EL (cell line): ENCODE measurements around the gene ZNF410.
"Not testable (repeated sequence)": the region's sequence is repeated elsewhere in the genome, so short reads cannot be mapped to it uniquely, and the experiment has no call there.

Experiments used
- DNase-seq: peaks from one replicate; pipeline ENCODE4 v3.0.0-alpha.2; 2016

ZNF410 gene, protein sequence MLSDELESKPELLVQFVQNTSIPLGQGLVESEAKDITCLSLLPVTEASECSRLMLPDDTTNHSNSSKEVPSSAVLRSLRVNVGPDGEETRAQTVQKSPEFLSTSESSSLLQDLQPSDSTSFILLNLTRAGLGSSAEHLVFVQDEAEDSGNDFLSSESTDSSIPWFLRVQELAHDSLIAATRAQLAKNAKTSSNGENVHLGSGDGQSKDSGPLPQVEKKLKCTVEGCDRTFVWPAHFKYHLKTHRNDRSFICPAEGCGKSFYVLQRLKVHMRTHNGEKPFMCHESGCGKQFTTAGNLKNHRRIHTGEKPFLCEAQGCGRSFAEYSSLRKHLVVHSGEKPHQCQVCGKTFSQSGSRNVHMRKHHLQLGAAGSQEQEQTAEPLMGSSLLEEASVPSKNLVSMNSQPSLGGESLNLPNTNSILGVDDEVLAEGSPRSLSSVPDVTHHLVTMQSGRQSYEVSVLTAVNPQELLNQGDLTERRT

DNA sequence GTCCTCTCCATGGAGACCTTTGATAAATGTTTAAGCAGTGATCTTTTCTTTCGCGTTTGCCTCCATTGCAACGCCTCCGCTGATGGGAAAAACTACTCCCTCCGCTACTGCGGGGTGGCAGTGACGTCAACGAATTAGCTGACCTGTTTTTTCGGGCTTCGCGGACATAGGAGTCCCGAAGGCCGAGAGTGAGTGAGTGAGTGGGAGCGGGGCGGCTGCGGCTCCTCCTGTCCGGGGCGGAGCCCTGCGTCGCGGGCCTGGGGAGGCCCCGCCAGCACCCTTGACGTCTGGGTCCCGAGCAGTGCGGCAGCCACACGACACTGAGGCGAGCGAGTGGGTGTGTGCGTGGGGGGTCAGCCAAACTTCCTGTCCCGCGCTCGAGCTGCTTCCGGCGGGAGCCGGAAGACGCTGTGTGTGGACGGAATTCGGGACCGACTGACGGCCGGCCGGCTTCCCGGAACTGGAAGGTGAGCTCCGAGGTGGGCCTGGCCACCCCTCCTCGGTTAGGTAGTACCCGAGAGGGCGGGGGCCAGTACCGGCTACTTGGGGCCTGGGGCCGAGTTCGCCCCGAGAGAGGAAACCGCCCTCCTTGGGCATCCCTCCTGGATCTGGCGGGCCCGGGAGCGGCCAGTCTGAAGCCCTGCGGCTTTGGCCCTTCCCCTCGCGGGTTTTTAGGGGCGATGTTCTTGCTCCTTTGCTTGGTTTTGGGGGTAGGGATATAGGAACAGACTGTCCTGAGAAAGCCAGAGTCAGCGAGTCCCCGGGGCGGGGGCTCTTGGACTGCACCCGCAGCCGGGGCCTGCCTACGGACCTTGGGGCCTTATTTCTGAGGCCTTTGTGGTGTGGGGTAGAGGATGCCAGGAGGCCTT lies at the start of gene ZNF410:
TSS of gene ZNF410 (plus strand) at position 411 of the 869 bp plus-strand sequence. CDS start 5,317 bp downstream, outside the sequence.
- peak; percentile 99 for DNase-seq

DNA sequence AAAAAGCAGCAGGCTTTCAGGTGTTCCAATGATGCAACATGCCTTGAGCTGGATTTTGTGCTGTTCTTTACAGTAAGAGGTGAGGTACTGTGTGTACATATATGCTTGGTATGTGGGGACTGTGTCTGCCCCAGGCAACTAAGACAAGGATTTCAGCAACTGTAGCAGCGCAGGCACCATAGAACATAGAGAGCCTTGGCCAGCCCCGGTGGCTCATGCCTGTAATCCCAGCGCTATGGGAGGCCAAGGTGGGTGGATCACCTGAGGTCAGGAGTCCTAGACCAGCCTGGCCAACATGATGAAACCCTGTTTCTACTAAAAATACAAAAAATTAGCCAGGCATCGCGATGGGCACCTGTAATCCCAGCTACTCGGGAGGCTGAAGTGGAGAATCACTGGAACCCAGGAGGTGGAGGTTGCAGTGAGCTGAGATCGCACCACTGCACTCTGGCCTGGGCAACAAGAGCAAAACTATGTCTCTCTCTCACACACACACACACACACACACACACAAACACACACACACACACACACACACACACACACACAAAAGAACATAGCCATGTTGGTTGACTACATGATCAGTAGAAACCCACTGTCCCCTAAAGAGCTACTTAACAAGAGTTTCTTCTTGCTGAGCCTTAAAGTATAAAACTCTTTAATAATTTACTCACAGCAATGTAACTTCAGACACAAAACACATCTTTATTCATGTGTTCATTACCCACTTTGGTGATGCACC lies 48.2 kb upstream of the ZNF410 start:
- DNase-seq, result not testable (repeated sequence)

DNA sequence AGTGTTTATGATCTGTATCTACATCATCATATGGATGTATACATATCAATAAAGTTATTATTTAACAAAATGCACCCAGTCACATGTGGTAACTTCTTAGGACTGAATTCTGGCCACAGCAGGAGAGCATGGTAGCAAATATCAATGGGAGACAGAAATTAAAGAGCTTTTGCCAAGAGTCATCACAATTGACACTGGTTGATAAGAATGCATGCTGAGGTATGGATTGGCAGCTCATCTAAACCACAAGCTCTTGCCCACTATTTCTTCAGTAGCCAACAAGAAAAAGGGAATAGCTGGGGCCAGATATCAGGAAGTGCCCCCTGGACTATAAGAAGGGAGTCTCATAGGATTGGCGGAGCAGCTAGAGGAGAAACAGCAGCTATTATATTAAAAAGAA lies 44.5 kb upstream of the ZNF410 start:
- no peak for DNase-seq

DNA sequence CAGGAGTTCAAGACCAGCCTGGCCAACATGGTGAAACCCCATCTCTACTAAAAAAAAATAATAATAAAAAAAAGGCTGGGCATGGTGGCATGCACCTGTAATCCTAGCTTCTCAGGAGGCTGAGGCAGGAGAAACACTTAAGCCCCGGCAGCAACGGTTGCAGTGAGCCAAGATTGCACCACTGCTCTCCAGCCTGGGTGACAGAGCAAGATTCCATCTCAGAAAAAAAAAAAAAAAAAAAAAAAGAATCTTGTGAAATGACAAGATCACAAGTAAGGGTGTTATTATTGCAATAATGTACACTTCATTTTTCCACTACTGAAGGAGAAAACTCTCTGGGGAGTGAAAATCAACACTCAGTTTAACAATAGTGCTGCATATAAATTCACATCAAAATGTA lies 43.8 kb upstream of the ZNF410 start:
- no peak for DNase-seq

DNA sequence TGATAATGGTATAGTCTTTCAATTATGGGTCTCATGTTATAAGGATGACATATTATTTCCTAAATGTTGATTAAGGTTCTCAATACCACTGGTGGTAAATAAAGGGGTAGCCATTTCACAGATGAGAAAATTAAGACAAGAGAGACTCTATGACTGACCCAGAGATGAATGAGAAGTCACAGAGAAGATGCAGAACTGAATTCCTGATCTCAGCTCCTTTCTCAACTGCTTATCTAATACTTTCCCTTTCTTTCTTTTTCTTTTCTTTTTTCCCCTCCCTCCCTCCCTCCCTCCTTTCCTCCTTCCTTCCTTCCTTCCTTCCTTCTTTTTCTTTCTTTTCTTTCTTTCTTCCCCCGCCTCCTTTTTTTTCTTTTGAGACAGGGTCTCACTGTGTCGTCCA lies 43.4 kb upstream of the ZNF410 start:
- DNase-seq, result no peak

DNA sequence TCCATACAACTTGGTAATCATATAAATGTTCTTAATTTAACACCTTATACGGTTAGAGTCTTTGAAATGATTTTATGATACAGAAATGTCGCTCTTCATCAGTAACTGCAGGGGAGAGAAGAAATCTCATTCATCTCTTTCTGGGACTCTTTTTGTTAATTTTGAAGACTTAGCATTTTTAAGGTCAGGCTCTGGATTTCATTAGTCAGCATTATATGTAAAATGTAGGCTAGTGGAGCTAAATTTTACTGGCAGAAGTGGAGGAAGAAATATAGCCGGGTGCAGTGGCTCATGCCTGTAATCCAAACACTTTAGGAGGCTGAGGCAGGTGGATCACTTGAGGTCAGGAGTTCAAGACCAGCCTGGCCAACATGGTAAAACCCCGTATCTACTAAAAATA lies 39.7 kb upstream of the ZNF410 start:
- DNase-seq, result no peak

DNA sequence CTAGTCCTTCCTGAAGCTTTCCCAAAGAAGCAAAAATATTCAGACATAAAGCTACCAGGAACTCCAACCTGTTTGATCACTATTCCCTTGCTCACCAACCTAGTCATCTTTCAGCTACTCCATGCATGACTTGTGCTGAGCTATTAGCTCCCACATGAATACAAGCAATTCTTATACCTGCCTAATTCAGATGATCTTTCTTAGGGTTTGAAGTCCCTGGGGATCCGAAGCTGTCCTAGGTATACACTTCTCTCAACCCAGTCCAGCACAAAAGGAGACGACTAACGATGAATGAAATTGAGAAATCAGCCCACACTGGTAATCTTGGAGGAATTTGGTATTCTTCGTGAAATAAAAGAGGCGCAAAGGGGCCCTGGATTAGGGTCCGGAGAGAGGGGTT lies 35.7 kb upstream of the ZNF410 start:
- no peak for DNase-seq

DNA sequence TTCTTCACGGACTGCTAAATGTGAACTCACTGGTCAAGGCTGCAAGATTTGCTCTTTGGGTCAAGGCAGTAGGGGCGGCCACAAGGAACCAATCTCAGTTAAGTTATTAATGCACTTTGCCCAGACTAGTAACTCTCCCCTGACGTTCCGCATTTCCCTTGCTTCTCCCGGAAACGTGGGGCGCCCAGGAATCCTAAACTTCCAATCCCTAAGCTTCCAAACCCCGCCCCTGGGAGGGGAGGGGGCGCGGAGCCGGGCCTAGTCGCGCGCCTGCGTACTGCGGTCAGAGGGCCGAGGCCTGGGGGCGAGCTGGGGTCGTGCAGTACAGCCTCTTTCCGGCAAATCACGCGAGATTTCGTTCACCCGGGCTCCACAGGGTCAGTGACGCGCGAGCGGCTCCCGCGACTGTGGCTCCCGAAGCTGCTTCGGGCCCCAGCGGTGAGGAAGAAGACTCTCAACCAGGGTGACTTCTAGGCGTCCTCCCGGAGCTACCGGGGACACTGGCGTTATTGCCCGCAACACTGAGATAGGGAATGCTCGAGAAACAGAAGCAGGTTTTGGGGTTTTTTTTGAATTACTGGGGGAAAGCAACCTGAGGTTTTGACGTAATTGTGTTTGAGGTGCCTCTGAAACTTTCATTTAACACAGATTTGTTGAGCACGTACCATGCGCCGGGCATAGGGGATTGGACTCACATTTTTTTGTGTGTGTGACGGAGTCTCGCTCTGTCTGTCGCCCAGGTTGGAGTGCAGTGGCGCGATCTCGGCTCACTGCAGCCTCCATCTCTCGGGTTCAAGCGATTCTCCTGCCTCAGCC lies 34.9 kb upstream of the ZNF410 start, which contains the start of gene PTGR2:
TSS of gene PTGR2 (plus strand) at position 265 of the 816 bp plus-strand sequence. CDS start 7,032 bp downstream, outside the sequence.
- peak; percentile 99 for DNase-seq

DNA sequence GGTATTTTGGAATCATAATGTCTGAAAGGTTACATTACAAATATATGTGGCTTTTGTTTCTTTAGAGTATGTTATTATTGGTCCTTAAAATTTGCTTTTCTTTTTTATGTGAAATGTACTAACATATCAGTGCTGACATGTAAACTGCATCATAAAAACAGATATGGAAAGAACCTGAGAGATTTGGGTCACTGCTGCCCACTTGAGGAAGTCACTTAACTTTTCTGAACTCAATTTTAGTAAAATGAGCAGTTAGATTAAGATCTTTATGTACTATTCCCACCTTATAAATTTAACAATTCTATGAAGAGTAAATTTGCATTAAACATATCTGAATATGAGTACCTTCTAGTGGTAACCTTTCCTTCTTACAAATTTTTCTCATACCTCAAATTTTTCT lies 27.5 kb upstream of the ZNF410 start:
- DNase-seq, result no peak

DNA sequence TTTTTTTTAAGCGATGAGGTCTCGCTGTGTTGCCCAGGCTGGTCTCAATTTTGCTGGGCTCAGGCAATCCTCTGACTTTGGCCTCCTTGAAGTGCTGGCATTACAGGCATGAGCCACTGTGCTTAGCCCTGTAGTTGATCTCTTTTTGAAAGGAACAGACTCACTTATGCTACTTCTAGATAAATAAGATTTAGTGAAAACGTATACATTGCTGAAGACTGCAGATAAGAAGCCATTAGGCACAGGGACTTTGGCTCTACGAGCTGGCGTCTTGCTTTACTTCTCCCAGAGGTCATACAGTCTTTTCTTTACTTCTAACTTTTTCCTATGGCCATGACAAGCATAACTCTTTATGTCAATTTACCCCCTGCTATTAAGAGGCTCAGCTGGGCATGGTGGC lies 25.6 kb upstream of the ZNF410 start:
- DNase-seq, result no peak

DNA sequence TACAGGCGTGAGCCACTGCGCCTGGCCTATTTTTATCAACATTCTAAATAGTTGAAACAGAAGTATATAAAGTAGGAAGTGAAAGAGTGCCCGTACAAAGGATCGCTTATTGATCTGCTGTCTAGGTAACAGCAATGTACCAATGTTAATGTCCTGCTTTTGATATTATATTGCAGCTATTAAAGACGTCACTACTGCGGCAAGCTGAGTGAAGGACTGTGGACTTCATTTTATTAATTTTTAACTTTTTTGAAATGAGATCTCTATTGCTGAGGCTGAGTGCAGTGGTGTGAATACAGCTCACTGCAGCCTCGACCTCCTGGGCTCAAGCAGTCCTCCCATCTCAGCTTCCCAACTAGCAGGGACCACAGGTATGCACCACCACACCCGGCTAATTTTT lies 24.2 kb upstream of the ZNF410 start:
- no peak for DNase-seq

DNA sequence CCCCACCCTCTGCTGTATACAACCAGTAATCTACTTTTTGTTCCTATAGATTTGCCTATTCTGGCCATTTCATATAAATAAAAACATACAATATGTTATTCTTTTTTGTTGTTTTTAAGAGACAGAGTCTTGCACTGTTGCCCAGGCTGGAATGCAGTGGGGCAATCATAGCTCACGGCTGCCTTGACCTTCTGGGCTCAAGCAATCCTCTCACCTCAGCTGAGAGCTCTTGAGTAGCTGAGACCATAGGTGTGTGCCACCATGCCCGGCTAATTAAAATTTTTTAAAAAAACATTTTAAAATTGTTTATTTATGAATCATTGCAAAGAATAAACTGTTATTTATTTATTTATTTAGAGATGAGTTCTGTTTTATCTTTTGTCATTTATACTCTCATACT lies 23.4 kb upstream of the ZNF410 start:
- DNase-seq, result no peak

DNA sequence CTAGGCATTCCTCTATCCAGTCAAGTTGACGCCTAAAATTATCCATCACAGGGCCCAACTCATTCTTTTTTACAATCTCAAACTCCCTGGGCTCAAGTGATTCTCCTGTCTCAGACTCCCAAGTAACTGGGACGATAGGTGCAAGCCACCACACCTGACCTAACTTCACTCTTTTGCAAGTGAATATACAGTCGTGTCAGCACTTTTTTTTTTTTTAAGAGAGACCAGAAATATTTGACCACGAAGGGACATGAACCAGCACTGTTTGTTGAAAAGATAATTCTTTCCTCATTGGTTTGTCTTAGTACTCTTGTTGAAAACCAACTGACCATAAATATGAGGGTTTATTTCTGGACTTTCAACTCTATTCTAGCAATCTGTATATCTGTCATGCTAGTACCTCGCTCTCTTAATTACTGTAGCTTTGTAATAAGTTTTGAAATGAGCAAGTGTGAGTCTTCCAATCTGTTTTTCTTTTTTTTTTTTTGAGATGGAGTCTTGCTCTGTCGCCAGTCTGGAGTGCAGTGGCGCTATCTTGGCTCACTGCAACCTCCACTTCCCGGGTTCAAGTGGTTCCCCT lies 21.0 kb upstream of the ZNF410 start:
- DNase-seq, result no peak

DNA sequence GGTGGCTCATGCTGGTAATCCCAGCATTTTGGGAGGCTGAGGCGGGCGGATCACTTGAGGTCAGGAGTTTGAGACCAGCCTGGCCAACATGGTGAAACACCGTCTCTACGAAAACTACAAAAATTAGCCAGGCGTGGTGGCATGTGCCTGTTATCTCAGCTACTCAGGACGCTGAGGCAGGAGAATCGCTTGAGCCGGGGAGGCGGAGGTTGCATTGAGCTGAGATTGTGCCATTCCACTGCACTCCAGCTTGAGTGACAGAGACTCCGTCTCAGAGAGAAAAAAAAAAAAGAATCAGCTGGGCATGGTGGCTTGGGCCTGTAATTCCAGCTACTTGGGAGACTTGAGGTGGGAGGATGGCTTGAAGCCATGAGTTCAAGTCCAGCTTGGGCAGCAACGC lies 16.9 kb upstream of the ZNF410 start:
- DNase-seq, result not testable (repeated sequence)

DNA sequence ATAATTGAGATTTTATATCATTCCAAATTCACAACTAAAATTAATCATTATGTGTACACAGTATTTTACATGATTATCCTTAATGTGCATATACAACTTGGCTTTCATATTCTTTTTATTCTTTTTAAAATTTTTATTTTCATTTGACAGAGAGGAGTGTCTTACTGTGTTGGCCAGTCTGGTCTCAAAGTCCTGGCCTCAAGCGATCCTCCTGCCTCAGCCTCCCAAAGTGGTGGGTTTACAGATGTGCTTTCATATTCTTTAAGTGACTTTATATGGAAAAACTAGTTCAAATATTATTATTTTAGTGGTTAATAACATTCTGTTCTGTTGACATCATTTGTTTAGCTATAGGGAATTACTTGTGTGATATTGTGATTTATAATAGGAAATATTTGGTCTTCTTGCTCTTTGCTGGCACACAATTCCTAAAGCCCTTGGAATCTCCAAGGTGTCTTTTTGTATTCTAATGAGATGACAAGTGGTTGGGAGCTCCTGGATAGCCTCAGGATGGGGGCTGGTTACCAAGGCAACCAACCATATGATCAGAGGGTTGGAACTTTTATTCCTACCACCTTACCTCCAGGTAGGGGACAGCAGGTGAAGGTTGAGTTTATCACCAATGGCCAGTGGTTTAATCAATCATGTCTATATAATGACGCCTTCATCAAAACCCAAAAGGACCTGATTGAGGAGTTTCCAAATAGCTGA lies 16.0 kb upstream of the ZNF410 start:
- DNase-seq, result no peak

DNA sequence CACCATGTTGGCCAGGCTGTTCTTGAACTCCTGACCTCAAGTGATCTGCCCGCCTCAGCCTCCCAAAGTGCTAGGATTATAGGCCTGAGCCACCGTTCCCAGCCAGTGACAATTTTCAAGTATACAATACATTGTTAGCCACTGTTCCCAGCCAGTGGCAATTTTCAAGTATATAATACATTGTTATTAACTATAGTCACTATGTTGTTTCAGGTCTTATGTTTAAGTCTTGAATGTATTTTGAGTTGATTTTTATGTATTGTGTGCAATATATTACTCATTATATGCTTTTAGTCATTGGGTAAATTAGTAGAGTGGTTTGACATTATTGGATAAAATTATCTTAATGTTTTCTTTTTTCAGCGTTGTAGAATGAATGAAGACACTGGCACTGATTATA lies 13.0 kb upstream of the ZNF410 start:
- no peak for DNase-seq

DNA sequence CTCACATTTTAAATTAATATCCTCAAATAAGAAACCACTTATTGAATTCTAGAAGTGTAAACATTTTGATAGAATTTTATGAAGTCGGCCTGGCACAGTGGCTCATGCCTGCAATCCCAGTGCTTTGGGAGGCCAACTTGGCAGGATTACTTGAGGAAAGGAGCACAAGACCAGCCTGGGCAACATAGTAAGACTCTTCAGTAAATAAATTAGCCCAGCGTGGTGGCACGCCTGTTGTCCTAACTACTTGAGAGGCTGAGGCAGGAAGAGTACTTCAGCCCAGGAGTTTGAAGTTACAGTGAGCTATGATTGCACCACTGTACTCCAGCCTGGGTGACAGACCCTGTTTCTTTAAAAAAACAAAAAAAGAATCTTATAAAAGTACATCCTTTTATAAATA lies 8.9 kb upstream of the ZNF410 start:
- DNase-seq, result no peak

DNA sequence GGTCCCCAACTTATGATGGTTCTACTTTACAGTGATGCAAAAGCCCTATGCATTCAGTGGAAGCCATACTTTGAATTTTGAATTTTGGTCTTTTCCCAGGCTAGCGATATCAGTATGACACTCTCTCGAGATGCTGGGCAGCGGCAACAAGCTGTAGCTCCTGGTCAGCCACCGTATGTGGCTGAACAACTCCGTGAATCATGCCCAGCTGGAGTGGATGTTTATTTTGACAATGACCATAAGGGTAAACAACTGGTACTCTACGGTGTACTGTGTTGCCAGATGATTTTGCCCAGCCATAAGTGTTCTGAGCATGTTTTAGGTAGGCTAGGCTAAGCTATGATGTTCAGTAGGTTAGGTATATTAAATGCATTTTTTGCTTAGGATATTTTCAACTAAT lies 8.2 kb upstream of the ZNF410 start:
- peak; percentile 44 for DNase-seq

DNA sequence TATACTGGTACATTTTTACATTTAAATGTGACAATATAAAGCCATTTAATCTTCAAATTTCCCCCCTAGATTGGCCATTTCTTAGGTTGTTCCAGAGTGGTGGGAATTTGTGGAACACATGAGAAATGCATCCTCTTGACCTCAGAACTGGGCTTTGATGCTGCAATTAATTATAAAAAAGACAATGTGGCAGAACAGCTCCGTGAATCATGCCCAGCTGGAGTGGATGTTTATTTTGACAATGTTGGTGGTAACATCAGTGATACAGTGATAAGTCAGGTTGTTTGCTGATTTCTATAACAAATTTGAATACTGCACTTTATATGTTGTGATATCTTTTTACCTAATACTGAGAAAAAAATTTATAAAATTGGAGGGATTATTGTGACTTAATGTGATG lies 7.6 kb upstream of the ZNF410 start:
- peak; percentile 41 for DNase-seq

DNA sequence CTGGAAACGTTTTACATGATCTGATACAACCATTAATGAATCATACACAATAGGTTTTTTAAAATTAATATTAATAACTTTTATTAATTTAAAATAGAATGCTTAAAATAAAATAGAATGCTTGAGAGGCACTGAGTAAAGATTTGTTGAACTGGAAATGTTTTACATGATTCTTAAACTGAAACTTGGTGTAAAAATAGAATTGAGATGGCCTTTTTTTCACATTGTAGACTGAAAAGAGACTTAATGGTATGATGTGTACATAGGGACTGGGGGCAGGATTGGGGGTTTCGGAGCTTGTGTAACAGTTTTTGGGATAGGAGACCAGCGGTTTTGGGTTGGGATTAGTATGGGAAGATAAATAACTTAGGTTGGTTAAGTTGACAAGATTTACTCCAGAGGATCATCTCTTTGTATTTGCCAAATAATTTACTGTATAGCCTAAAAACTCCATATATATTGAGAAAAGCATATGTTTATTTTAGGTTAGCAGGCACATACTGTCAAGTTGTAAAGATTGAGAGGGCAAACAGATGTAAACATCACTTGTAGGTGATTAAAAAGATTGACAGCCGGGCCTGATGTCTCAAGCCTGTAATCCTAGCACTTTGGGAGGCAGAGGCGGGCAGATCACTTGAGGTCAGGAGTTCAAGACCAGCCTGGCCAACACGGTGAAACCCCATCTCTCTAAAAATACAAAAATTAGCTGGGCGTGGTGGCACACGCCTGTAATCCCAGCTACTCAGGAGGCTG lies 2.0 kb upstream of the ZNF410 start:
- DNase-seq, result no peak

DNA sequence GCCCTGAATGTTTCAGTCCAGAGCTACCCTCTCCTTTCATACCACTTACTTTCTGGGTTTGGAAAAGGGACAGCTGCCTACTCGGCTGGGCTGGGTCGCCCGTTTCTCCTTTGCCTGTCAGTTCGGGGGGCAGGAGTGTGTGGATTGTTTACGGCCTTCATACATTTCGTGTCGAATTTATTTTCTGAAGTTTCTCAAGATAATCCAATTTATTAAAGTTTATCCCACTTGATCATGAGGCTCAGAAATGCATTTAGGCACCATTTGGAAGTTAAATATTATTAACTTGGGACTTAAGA lies 608 bp downstream of the ZNF410 start:
- DNase-seq, result no peak
